Keratinocyte (primary cell): ENCODE measurements around the gene TMEM30A. TPM values are rescaled to one million over a fixed set of nuclear protein-coding genes. Genes with fewer than 3 reads are reported as not detected.

Experiments used
- DNase-seq: peaks from one replicate; pipeline ENCODE4 v3.0.0-alpha.2; 2011; ENCODE audit warnings: low read depth, missing footprints, low spot score
- FAIRE-seq: peaks from 2 replicates; lab custom pipeline; 2011; peaks lifted over from hg19 to GRCh38; lab: Jason Lieb, UNC
- H2AFZ ChIP-seq: 2 replicates; pipeline ENCODE4 v1.6.0; 2012; ENCODE audit warnings: low read length, control low read depth, inconsistent platforms; ENCODE audit not compliant: control insufficient read depth
- H3K27ac ChIP-seq: 2 replicates; pipeline ENCODE4 v1.5.1; 2011; ENCODE audit warnings: low read length; ENCODE audit not compliant: control insufficient read depth, insufficient read depth
- H3K27me3 ChIP-seq: 3 replicates; pipeline ENCODE4 v1.6.0; 2011; ENCODE audit warnings: low read length; ENCODE audit not compliant: control insufficient read depth, insufficient read depth; ENCODE audit errors: extremely low read depth
- H3K36me3 ChIP-seq, 2 experiments: 2 replicates in 1 of 2; 3 replicates in 1 of 2; pipeline ENCODE4 v1.5.1; 2011; ENCODE audit warnings: low read length in 2 of 2, mild to moderate bottlenecking in 1 of 2; ENCODE audit not compliant: control insufficient read depth in 2 of 2, insufficient read depth in 2 of 2; ENCODE audit errors: extremely low read depth in 1 of 2
- H3K4me1 ChIP-seq: 3 replicates; pipeline ENCODE4 v1.5.1; 2011; ENCODE audit warnings: low read length; ENCODE audit not compliant: control insufficient read depth, insufficient read depth; ENCODE audit errors: extremely low read depth
- H3K4me2 ChIP-seq: 3 replicates; pipeline ENCODE4 v1.6.0; 2011; ENCODE audit warnings: low read depth, low read length; ENCODE audit not compliant: control insufficient read depth, insufficient read depth; ENCODE audit errors: extremely low read depth
- H3K4me3 ChIP-seq, 3 experiments: fragments of 200-600 bp in 1 of 3; sonication (generic) in 1 of 3; 2 replicates in 2 of 3; 3 replicates in 1 of 3; pipeline ENCODE4 v1.5.1; 2011 to 2016; ENCODE audit warnings: low read length in 3 of 3, mild to moderate bottlenecking in 3 of 3, control low read depth in 2 of 3, inconsistent platforms in 1 of 3, low read depth in 1 of 3, mixed read lengths in 1 of 3, mixed run types in 1 of 3, moderate library complexity in 1 of 3; ENCODE audit not compliant: control insufficient read depth in 2 of 3, insufficient read depth in 2 of 3; ENCODE audit errors: extremely low read depth in 1 of 3
- H3K79me2 ChIP-seq: 2 replicates; pipeline ENCODE4 v1.6.0; 2012; ENCODE audit warnings: low read length; ENCODE audit not compliant: control insufficient read depth, insufficient read depth
- H3K9ac ChIP-seq: 3 replicates; pipeline ENCODE4 v1.6.0; 2011; ENCODE audit warnings: low read length; ENCODE audit not compliant: control insufficient read depth, insufficient read depth; ENCODE audit errors: extremely low read depth
- H3K9me1 ChIP-seq: 3 replicates; pipeline ENCODE4 v1.6.0; 2011; ENCODE audit warnings: low read length; ENCODE audit not compliant: control insufficient read depth, insufficient read depth; ENCODE audit errors: extremely low read depth
- H3K9me3 ChIP-seq: 2 replicates; pipeline ENCODE4 v1.5.1; 2012; ENCODE audit warnings: low read depth, low read length; ENCODE audit not compliant: control insufficient read depth
- H4K20me1 ChIP-seq: 3 replicates; pipeline ENCODE4 v1.6.0; 2011; ENCODE audit warnings: low read length; ENCODE audit not compliant: control insufficient read depth, insufficient read depth; ENCODE audit errors: extremely low read depth
- EZH2 ChIP-seq: IDR thresholded peaks from one replicate; pipeline ENCODE4 v1.6.1; 2012; ENCODE audit warnings: inconsistent platforms, mild to moderate bottlenecking, low read length, moderate library complexity
- dilution Hi-C: fragments of 300-500 bp; cut with MboI; formaldehyde crosslinking; loops from one replicate; pipeline ENCODE4 v1.7.0; 2020; ENCODE audit warnings: low sequenced_read_pairs; ENCODE audit not compliant: extremely low pct_ligation_motif_present
- polyA plus RNA-seq, 5 experiments: library from polyadenylated mRNA; depleted of rRNA in 3 of 5; stranded (reverse) in 3 of 5; stranded (forward) in 1 of 5; unstranded in 1 of 5; fragments of >200 nt; gene quantifications; 1 replicate in 1 of 5; 2 replicates in 3 of 5; 3 replicates in 1 of 5; pipeline versions ENCODE4 v1.2.1 to v1.2.3, GENCODE V29; 2011 to 2012; ENCODE audit warnings: missing spikeins in 2 of 5, low read depth in 1 of 5, low replicate concordance in 1 of 5
- TF ChIP-seq, protein P1 (sequence below), 3 experiments: IDR thresholded peaks in 1 of 3; conservative IDR thresholded peaks in 1 of 3; optimal IDR thresholded peaks in 1 of 3; 2 replicates in 2 of 3; 3 replicates in 1 of 3; pipeline versions ENCODE3 to v1.5.1; 2011; ENCODE audit warnings: low read length in 3 of 3, mild to moderate bottlenecking in 3 of 3, moderate library complexity in 2 of 3, control low read depth in 1 of 3, inconsistent platforms in 1 of 3; ENCODE audit not compliant: insufficient read depth in 2 of 3; ENCODE audit errors: extremely low read depth in 1 of 3

Gene TMEM30A
- polyA plus RNA-seq, 1 donor (not counting 4 experiments of a cell fraction or from before 2014, with no cell fraction given): 50.2 TPM

DNA sequence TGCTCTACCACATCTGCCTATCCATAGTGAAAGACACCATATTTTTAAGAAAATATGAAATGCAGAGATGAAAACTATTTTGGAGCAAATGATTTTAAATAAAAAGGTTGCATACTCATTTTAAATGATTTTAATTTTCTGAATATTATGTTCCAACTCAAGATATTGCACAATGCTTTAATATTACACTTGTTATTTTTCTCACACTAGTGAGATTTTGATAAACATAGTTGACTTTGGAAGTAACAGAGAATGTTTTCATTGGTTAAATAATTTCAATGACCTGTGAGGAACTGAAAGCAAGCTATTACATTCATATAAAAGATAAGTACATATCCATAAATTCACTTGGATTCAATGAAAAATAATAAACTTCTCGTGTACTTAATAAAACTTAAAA is 7.2 kb upstream of the TMEM30A start:
- FAIRE-seq (no peak), DNase-seq (no peak)
- H3K4me2 ChIP-seq: no peak overlapping the region
- no peaks in the 10 kb centered on the region for H3K9me3 ChIP-seq
- H2AFZ ChIP-seq: no peak overlapping the region
- no peaks in the 10 kb centered on the region for H3K36me3 ChIP-seq
- TF ChIP-seq, protein P1, sequence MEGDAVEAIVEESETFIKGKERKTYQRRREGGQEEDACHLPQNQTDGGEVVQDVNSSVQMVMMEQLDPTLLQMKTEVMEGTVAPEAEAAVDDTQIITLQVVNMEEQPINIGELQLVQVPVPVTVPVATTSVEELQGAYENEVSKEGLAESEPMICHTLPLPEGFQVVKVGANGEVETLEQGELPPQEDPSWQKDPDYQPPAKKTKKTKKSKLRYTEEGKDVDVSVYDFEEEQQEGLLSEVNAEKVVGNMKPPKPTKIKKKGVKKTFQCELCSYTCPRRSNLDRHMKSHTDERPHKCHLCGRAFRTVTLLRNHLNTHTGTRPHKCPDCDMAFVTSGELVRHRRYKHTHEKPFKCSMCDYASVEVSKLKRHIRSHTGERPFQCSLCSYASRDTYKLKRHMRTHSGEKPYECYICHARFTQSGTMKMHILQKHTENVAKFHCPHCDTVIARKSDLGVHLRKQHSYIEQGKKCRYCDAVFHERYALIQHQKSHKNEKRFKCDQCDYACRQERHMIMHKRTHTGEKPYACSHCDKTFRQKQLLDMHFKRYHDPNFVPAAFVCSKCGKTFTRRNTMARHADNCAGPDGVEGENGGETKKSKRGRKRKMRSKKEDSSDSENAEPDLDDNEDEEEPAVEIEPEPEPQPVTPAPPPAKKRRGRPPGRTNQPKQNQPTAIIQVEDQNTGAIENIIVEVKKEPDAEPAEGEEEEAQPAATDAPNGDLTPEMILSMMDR (optimal IDR thresholded peaks at IDR 0.05 in 1 of 3, IDR thresholded peaks at IDR 0.05 in 1 of 3, conservative IDR thresholded peaks at IDR 0.05 in 1 of 3; ENCODE audit: extremely low read depth in 1 of 3, insufficient read depth in 2 of 3, low read length in 3 of 3): no peak
- TF ChIP-seq EZH2: no peak
- no peaks in the 10 kb centered on the region for H3K9me1 ChIP-seq
- dilution Hi-C loops: no loop called here
- no peaks in the 10 kb centered on the region for H3K27me3 ChIP-seq
- H3K27ac ChIP-seq: no peak overlapping the region
- no peak overlapping the region for H3K9ac ChIP-seq
- H3K4me1 ChIP-seq: peaks cover 6% of the 10 kb centered on the region
- no peaks in the 10 kb centered on the region for H3K79me2 ChIP-seq
- no peaks in the 10 kb centered on the region for H4K20me1 ChIP-seq
- no peak overlapping the region for H3K4me3 ChIP-seq

DNA sequence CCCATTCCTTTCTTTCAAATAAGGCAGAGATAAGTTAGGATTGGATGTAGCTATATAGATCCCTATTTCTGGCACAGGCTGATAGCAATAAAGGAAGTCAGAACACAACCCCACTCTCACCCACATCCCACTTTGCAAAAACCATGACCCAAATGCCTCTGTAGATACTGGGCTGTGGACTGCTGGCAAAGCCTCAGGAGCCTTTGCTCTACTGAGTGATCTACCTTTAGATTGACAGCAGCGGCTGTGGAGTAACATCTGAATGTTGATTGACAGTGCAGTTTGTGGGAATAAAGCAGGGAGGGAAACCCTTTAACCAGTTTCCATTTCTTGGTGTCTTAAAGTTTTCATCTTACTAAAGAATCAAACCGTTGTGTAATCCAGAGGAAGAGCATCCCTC is 6.7 kb upstream of the TMEM30A start:
- DNase-seq (no peak), FAIRE-seq (no peak)
- H3K79me2 ChIP-seq: no peaks in the 10 kb centered on the region
- H3K36me3 ChIP-seq: no peaks in the 10 kb centered on the region
- H2AFZ ChIP-seq: no peak overlapping the region
- no peaks in the 10 kb centered on the region for H4K20me1 ChIP-seq
- no peak overlapping the region for H3K4me3 ChIP-seq
- no peak overlapping the region for H3K27ac ChIP-seq
- TF ChIP-seq, protein P1 (optimal IDR thresholded peaks at IDR 0.05 in 1 of 3, IDR thresholded peaks at IDR 0.05 in 1 of 3, conservative IDR thresholded peaks at IDR 0.05 in 1 of 3; ENCODE audit: extremely low read depth in 1 of 3, insufficient read depth in 2 of 3, low read length in 3 of 3): no peak
- TF ChIP-seq EZH2: no peak
- no peak overlapping the region for H3K9ac ChIP-seq
- H3K9me3 ChIP-seq: no peaks in the 10 kb centered on the region
- no peak overlapping the region for H3K4me2 ChIP-seq
- H3K4me1 ChIP-seq: peaks cover 5% of the 10 kb centered on the region
- dilution Hi-C loops: no loop called here
- no peaks in the 10 kb centered on the region for H3K27me3 ChIP-seq
- H3K9me1 ChIP-seq: no peaks in the 10 kb centered on the region
